ENCODE data around the gene PERM1. TPM values are rescaled to one million over a fixed set of nuclear protein-coding genes. Genes with fewer than 3 reads are reported as not detected.

Gene PERM1
- total and polyA plus RNA-seq, 2 of the 13 experiments (the other 11 are each of a cell fraction or from before 2014, with no cell fraction given), result 0.04 to 0.29 TPM

DNA sequence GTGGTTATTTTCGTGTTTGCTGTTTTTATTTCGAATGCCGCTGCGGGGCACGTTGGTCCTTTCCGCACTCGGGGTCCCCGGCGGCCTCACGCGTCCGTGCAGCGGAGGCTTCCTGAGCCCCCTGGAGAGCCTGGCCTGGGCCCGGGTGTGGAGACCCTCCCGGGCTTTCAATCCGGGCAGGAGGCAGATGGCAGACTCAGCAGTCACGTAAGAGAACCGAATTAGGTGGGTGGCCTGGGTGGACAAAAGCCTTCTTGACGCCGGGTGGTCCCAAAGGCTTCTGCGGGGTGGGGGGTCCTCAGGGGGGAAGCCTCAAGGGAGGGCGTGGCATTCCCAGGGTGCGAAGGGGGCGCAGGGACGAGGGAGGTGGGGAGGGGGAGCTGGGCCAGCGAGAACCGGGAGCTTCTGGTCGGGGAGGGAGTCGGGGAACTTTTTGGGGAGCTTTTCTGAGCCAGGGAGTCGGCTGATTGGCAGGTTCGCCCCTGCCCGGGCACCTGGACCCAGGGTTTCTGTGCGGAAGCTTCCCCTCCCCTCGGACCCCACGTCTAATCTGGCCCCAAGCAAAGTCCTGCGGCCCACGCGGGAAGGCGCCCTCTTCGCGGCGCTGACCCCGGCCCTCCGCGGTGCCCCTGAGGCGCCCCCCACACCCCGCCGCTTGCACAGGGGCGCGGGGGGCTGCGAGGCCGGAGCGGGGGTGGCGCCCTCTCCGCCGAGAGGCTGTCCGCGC lies 19.3 kb upstream of the PERM1 start (continued):
- TF ChIP-seq, protein P1, sequence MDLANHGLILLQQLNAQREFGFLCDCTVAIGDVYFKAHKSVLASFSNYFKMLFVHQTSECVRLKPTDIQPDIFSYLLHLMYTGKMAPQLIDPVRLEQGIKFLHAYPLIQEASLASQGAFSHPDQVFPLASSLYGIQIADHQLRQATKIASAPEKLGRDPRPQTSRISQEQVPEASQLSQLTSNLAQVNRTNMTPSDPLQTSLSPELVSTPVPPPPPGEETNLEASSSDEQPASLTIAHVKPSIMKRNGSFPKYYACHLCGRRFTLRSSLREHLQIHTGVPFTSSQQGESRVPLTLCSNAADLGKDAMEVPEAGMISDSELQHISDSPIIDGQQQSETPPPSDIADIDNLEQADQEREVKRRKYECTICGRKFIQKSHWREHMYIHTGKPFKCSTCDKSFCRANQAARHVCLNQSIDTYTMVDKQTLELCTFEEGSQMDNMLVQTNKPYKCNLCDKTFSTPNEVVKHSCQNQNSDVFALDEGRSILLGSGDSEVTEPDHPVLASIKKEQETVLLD (CRISPR knock-in tag; IDR thresholded peaks at IDR 0.05; ENCODE audit: low read depth), result no peak
- TF ChIP-seq, protein P2, sequence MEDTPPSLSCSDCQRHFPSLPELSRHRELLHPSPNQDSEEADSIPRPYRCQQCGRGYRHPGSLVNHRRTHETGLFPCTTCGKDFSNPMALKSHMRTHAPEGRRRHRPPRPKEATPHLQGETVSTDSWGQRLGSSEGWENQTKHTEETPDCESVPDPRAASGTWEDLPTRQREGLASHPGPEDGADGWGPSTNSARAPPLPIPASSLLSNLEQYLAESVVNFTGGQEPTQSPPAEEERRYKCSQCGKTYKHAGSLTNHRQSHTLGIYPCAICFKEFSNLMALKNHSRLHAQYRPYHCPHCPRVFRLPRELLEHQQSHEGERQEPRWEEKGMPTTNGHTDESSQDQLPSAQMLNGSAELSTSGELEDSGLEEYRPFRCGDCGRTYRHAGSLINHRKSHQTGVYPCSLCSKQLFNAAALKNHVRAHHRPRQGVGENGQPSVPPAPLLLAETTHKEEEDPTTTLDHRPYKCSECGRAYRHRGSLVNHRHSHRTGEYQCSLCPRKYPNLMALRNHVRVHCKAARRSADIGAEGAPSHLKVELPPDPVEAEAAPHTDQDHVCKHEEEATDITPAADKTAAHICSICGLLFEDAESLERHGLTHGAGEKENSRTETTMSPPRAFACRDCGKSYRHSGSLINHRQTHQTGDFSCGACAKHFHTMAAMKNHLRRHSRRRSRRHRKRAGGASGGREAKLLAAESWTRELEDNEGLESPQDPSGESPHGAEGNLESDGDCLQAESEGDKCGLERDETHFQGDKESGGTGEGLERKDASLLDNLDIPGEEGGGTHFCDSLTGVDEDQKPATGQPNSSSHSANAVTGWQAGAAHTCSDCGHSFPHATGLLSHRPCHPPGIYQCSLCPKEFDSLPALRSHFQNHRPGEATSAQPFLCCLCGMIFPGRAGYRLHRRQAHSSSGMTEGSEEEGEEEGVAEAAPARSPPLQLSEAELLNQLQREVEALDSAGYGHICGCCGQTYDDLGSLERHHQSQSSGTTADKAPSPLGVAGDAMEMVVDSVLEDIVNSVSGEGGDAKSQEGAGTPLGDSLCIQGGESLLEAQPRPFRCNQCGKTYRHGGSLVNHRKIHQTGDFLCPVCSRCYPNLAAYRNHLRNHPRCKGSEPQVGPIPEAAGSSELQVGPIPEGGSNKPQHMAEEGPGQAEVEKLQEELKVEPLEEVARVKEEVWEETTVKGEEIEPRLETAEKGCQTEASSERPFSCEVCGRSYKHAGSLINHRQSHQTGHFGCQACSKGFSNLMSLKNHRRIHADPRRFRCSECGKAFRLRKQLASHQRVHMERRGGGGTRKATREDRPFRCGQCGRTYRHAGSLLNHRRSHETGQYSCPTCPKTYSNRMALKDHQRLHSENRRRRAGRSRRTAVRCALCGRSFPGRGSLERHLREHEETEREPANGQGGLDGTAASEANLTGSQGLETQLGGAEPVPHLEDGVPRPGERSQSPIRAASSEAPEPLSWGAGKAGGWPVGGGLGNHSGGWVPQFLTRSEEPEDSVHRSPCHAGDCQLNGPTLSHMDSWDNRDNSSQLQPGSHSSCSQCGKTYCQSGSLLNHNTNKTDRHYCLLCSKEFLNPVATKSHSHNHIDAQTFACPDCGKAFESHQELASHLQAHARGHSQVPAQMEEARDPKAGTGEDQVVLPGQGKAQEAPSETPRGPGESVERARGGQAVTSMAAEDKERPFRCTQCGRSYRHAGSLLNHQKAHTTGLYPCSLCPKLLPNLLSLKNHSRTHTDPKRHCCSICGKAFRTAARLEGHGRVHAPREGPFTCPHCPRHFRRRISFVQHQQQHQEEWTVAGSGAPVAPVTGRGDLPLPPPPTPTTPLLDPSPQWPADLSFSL (CRISPR knock-in tag; IDR thresholded peaks at IDR 0.05), result no peak
- TF ChIP-seq NFYC (CRISPR knock-in tag; IDR thresholded peaks at IDR 0.05) (no peak), NFIB (CRISPR knock-in tag; IDR thresholded peaks at IDR 0.05; ENCODE audit: borderline replicate concordance) (no peak), ZNF30 (CRISPR knock-in tag; IDR thresholded peaks at IDR 0.05) (peak; percentile 11; the same call in 1 of the 2 replicates), HNRNPK (IDR thresholded peaks at IDR 0.05; ENCODE audit: low read depth, low read length, poor library complexity, severe bottlenecking) (no peak), MAFF (IDR thresholded peaks at IDR 0.05; ENCODE audit: low read depth, low read length) (no peak), ATM (IDR thresholded peaks at IDR 0.05; ENCODE audit: borderline replicate concordance) (no peak), U2AF2 (IDR thresholded peaks at IDR 0.05; ENCODE audit: low read depth, low read length) (no peak), CEBPB (IDR thresholded peaks at IDR 0.05; ENCODE audit: borderline replicate concordance, low read depth, low read length) (no peak), SMAD1 (CRISPR knock-in tag; IDR thresholded peaks at IDR 0.05; ENCODE audit: borderline replicate concordance, low read depth) (0 out of 2 replicates have a peak, but pooled peaks have one; percentile 21), SRSF9 (IDR thresholded peaks at IDR 0.05; ENCODE audit: borderline replicate concordance, insufficient read depth, low read depth, low read length, poor library complexity, severe bottlenecking) (no peak), AGO1 (IDR thresholded peaks at IDR 0.05; ENCODE audit: low read depth, low read length, poor library complexity, severe bottlenecking) (peak; percentile 93), ZNF256 (CRISPR knock-in tag; conservative IDR thresholded peaks at IDR 0.05) (no peak), ZNF121 (CRISPR knock-in tag; IDR thresholded peaks at IDR 0.05) (no peak)
- TF ChIP-seq, protein P3, sequence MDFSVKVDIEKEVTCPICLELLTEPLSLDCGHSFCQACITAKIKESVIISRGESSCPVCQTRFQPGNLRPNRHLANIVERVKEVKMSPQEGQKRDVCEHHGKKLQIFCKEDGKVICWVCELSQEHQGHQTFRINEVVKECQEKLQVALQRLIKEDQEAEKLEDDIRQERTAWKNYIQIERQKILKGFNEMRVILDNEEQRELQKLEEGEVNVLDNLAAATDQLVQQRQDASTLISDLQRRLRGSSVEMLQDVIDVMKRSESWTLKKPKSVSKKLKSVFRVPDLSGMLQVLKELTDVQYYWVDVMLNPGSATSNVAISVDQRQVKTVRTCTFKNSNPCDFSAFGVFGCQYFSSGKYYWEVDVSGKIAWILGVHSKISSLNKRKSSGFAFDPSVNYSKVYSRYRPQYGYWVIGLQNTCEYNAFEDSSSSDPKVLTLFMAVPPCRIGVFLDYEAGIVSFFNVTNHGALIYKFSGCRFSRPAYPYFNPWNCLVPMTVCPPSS (IDR thresholded peaks at IDR 0.05), result no peak
- TF ChIP-seq, protein P4, sequence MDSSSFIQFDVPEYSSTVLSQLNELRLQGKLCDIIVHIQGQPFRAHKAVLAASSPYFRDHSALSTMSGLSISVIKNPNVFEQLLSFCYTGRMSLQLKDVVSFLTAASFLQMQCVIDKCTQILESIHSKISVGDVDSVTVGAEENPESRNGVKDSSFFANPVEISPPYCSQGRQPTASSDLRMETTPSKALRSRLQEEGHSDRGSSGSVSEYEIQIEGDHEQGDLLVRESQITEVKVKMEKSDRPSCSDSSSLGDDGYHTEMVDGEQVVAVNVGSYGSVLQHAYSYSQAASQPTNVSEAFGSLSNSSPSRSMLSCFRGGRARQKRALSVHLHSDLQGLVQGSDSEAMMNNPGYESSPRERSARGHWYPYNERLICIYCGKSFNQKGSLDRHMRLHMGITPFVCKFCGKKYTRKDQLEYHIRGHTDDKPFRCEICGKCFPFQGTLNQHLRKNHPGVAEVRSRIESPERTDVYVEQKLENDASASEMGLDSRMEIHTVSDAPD (CRISPR knock-in tag; IDR thresholded peaks at IDR 0.05), result no peak
